ENCODE measurements around the gene KCNIP3. TPM values are rescaled to one million over a fixed set of nuclear protein-coding genes. Genes with fewer than 3 reads are reported as not detected.

KCNIP3 gene
- polyA plus RNA-seq, 1 of the 3 experiments (the other 2 are of a cell fraction): 0.97 TPM

DNA sequence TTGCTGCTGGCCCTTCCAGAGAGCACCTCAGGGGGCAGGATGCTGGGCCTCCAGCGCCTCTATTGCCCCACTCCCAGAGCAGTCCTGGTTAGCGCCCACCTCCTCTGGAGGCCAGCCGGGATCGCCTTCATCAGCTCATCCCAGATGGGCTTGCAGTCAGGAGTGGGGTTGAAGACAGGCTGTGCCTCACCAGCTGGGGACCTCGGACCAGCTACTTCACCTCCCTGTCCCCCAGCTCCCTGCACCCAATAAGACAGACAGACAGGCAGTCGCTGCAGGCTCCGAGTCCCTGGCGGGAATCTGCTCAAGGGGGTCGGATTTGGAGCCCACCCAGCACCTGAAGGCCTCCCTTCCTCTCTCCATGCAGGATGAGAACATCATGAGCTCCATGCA, 86.5 kb downstream of the KCNIP3 start (continued):
- TF ChIP-seq CTCF (IDR thresholded peaks at IDR 0.05) (no peak), FOXM1 (IDR thresholded peaks at IDR 0.05; ENCODE audit: low read depth) (no peak), NFIC (IDR thresholded peaks at IDR 0.05; ENCODE audit: borderline replicate concordance) (no peak), FOSL2 (IDR thresholded peaks at IDR 0.05; ENCODE audit: borderline replicate concordance, low read depth) (no peak), CHD2 (IDR thresholded peaks at IDR 0.05; ENCODE audit: low read length, partially characterized antibody) (no peak), POLR2AphosphoS5 (IDR thresholded peaks at IDR 0.05; ENCODE audit: low read depth, low read length) (no peak), MEF2A (IDR thresholded peaks at IDR 0.05; ENCODE audit: borderline replicate concordance, low read depth) (no peak), RAD21 (IDR thresholded peaks at IDR 0.05; ENCODE audit: low read length) (no peak), USF2 (IDR thresholded peaks at IDR 0.05; ENCODE audit: borderline replicate concordance, low read depth, low read length) (no peak), FOXJ3 (CRISPR knock-in tag; IDR thresholded peaks at IDR 0.05) (no peak), RXRA (IDR thresholded peaks at IDR 0.05; ENCODE audit: borderline replicate concordance, low read depth) (no peak)
- TF ChIP-seq, protein P1, sequence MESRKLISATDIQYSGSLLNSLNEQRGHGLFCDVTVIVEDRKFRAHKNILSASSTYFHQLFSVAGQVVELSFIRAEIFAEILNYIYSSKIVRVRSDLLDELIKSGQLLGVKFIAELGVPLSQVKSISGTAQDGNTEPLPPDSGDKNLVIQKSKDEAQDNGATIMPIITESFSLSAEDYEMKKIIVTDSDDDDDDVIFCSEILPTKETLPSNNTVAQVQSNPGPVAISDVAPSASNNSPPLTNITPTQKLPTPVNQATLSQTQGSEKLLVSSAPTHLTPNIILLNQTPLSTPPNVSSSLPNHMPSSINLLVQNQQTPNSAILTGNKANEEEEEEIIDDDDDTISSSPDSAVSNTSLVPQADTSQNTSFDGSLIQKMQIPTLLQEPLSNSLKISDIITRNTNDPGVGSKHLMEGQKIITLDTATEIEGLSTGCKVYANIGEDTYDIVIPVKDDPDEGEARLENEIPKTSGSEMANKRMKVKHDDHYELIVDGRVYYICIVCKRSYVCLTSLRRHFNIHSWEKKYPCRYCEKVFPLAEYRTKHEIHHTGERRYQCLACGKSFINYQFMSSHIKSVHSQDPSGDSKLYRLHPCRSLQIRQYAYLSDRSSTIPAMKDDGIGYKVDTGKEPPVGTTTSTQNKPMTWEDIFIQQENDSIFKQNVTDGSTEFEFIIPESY (IDR thresholded peaks at IDR 0.05; ENCODE audit: borderline replicate concordance, low read depth): no peak
- TF ChIP-seq, protein P2, sequence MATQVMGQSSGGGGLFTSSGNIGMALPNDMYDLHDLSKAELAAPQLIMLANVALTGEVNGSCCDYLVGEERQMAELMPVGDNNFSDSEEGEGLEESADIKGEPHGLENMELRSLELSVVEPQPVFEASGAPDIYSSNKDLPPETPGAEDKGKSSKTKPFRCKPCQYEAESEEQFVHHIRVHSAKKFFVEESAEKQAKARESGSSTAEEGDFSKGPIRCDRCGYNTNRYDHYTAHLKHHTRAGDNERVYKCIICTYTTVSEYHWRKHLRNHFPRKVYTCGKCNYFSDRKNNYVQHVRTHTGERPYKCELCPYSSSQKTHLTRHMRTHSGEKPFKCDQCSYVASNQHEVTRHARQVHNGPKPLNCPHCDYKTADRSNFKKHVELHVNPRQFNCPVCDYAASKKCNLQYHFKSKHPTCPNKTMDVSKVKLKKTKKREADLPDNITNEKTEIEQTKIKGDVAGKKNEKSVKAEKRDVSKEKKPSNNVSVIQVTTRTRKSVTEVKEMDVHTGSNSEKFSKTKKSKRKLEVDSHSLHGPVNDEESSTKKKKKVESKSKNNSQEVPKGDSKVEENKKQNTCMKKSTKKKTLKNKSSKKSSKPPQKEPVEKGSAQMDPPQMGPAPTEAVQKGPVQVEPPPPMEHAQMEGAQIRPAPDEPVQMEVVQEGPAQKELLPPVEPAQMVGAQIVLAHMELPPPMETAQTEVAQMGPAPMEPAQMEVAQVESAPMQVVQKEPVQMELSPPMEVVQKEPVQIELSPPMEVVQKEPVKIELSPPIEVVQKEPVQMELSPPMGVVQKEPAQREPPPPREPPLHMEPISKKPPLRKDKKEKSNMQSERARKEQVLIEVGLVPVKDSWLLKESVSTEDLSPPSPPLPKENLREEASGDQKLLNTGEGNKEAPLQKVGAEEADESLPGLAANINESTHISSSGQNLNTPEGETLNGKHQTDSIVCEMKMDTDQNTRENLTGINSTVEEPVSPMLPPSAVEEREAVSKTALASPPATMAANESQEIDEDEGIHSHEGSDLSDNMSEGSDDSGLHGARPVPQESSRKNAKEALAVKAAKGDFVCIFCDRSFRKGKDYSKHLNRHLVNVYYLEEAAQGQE (IDR thresholded peaks at IDR 0.05; ENCODE audit: low read depth, low read length): no peak
